Measurements from ENCODE around the gene FRMD4A.
"Not testable (repeated sequence)": the region's sequence is repeated elsewhere in the genome, so short reads cannot be mapped to it uniquely, and the experiment has no call there.

The FRMD4A gene

DNA sequence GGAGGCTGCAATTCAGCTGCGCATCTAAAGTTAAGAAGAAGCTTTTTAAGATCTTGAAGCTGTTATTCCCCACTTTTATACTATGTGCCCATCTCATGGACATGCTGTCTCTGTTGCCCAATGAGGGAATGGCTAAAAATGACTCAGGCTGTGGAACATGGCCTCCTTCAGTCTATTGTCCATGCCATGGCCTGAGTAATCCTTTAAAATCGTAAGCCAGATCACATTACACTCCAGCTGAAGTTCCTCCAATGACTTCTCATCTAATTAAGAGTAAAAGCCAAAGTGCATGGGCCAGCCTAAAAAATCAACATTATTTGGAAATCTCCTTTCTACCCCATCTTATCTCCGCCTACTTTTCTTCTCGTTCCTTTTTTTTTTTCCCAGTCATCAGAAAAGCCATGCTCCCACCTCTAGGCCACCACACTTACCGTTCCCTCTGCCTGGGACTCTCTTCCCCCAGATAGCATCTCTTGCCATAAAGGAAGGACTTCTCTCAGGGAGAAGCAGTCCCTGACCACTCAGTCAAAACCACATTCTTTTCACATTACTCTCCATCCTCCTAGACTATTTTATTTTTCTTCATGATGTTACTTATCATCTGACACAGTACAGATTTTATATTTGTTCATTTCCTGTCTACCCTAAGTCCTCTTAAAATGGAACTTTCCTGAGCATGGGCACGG, 406.5 kb downstream of the FRMD4A start:
- Histone ChIP-seq H3F3A (ENCODE audit: insufficient read depth, low read length) (no peaks in the 10 kb centered on the region), H3K9me2 (replicated peaks; ENCODE audit: insufficient read depth, low read length) (no peaks in the 10 kb centered on the region), H3K27ac (ENCODE audit: low read length) (no peak overlapping the region), H3K4me1 (ENCODE audit: low read length) (no peaks in the 10 kb centered on the region), H3K27me3 (replicated peaks; ENCODE audit: insufficient read depth, low read length) (0 out of 2 replicates have a peak, but pooled peaks cover 4% of the 10 kb centered on the region), H3K36me3 (replicated peaks; ENCODE audit: insufficient read depth, low read length) (no peaks in the 10 kb centered on the region), H3K4me3 (ENCODE audit: low read length) (no peak overlapping the region), H3K9ac (ENCODE audit: low read length) (no peak overlapping the region), H3K9me3 (replicated peaks; ENCODE audit: insufficient read depth, low read length) (no peaks in the 10 kb centered on the region), H2AFZ (ENCODE audit: low read length) (no peak overlapping the region), H4K20me1 (ENCODE audit: insufficient read depth, low read length) (no peaks in the 10 kb centered on the region), H3K4me2 (ENCODE audit: low read depth, low read length) (no peak overlapping the region), H3K79me2 (ENCODE audit: low read length) (no peaks in the 10 kb centered on the region)
- DNase-seq: no peak
- TF ChIP-seq, protein P1, sequence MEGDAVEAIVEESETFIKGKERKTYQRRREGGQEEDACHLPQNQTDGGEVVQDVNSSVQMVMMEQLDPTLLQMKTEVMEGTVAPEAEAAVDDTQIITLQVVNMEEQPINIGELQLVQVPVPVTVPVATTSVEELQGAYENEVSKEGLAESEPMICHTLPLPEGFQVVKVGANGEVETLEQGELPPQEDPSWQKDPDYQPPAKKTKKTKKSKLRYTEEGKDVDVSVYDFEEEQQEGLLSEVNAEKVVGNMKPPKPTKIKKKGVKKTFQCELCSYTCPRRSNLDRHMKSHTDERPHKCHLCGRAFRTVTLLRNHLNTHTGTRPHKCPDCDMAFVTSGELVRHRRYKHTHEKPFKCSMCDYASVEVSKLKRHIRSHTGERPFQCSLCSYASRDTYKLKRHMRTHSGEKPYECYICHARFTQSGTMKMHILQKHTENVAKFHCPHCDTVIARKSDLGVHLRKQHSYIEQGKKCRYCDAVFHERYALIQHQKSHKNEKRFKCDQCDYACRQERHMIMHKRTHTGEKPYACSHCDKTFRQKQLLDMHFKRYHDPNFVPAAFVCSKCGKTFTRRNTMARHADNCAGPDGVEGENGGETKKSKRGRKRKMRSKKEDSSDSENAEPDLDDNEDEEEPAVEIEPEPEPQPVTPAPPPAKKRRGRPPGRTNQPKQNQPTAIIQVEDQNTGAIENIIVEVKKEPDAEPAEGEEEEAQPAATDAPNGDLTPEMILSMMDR (IDR thresholded peaks at IDR 0.05; ENCODE audit: low read length): no peak
- TF ChIP-seq EZH2 (optimal IDR thresholded peaks at IDR 0.05; ENCODE audit: low read depth, low read length) (no peak), EZH2phosphoT487 (IDR thresholded peaks at IDR 0.05; ENCODE audit: low read length) (no peak)

DNA sequence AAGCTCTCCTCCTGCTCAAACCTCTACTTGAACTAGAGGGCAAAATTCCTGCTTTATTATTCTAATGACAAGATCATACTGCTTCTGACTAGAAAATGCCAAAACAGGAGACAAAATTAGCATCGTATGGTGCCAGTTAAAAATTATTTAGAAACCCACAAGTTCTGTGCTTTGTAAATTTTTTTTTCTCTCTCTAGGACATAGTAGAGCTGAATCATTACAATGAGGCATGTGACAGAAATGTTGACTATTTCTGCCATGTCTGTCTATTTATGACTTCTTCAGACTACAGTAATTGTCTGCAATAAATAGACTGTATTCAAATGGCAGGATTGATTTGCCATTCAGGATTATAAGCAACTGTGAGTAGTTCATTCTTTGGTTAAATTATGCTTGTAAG, 408.1 kb downstream of the FRMD4A start:
- H3K4me3 ChIP-seq (ENCODE audit: low read length): no peak overlapping the region
- H3K9me3 ChIP-seq (replicated peaks; ENCODE audit: insufficient read depth, low read length): no peaks in the 10 kb centered on the region
- no peak overlapping the region for H3K27ac ChIP-seq (ENCODE audit: low read length)
- no peak overlapping the region for H3K4me2 ChIP-seq (ENCODE audit: low read depth, low read length)
- no peaks in the 10 kb centered on the region for H3K79me2 ChIP-seq (ENCODE audit: low read length)
- H3K36me3 ChIP-seq (replicated peaks; ENCODE audit: insufficient read depth, low read length): no peaks in the 10 kb centered on the region
- TF ChIP-seq EZH2 (optimal IDR thresholded peaks at IDR 0.05; ENCODE audit: low read depth, low read length): no peak
- no peak for TF ChIP-seq EZH2phosphoT487 (IDR thresholded peaks at IDR 0.05; ENCODE audit: low read length)
- TF ChIP-seq, protein P1 (IDR thresholded peaks at IDR 0.05; ENCODE audit: low read length): no peak
- no peaks in the 10 kb centered on the region for H3F3A ChIP-seq (ENCODE audit: insufficient read depth, low read length)
- H2AFZ ChIP-seq (ENCODE audit: low read length): no peak overlapping the region
- H4K20me1 ChIP-seq (ENCODE audit: insufficient read depth, low read length): no peaks in the 10 kb centered on the region
- no peak for DNase-seq
- 0 out of 2 replicates have a peak, but pooled peaks cover 4% of the 10 kb centered on the region for H3K27me3 ChIP-seq (replicated peaks; ENCODE audit: insufficient read depth, low read length)
- no peaks in the 10 kb centered on the region for H3K4me1 ChIP-seq (ENCODE audit: low read length)
- H3K9me2 ChIP-seq (replicated peaks; ENCODE audit: insufficient read depth, low read length): no peaks in the 10 kb centered on the region
- H3K9ac ChIP-seq (ENCODE audit: low read length): no peak overlapping the region

DNA sequence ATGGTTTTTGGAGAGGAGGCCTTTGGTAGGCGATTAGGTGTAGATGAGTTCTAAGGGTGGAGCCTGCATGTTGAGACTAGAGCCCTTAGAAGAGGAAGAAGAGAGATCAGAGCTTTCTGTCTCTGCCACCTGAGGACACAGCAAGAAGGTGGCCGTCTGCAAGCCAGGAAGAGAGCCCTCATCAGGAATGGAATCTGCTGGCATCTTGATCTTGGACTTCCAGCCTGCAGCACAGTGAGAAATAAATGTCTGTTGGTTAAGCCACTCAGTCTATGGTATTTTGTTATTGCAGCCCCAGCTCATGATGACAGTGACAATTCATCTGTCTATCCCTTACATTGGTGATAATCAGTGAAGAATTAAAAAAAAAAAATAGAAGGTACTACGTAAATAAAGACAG, 408.8 kb downstream of the FRMD4A start:
- no peaks in the 10 kb centered on the region for H3K9me2 ChIP-seq (replicated peaks; ENCODE audit: insufficient read depth, low read length)
- H3F3A ChIP-seq (ENCODE audit: insufficient read depth, low read length): no peaks in the 10 kb centered on the region
- no peaks in the 10 kb centered on the region for H3K9me3 ChIP-seq (replicated peaks; ENCODE audit: insufficient read depth, low read length)
- no peaks in the 10 kb centered on the region for H3K4me1 ChIP-seq (ENCODE audit: low read length)
- H3K36me3 ChIP-seq (replicated peaks; ENCODE audit: insufficient read depth, low read length): no peaks in the 10 kb centered on the region
- no peaks in the 10 kb centered on the region for H3K79me2 ChIP-seq (ENCODE audit: low read length)
- H3K9ac ChIP-seq (ENCODE audit: low read length): no peak overlapping the region
- H3K27ac ChIP-seq (ENCODE audit: low read length): no peak overlapping the region
- no peak overlapping the region for H3K4me2 ChIP-seq (ENCODE audit: low read depth, low read length)
- no peak overlapping the region for H3K4me3 ChIP-seq (ENCODE audit: low read length)
- DNase-seq: no peak
- 0 out of 2 replicates have a peak, but pooled peaks cover 4% of the 10 kb centered on the region for H3K27me3 ChIP-seq (replicated peaks; ENCODE audit: insufficient read depth, low read length)
- TF ChIP-seq, protein P1 (IDR thresholded peaks at IDR 0.05; ENCODE audit: low read length): no peak
- no peak for TF ChIP-seq EZH2 (optimal IDR thresholded peaks at IDR 0.05; ENCODE audit: low read depth, low read length)
- no peak for TF ChIP-seq EZH2phosphoT487 (IDR thresholded peaks at IDR 0.05; ENCODE audit: low read length)
- H4K20me1 ChIP-seq (ENCODE audit: insufficient read depth, low read length): no peaks in the 10 kb centered on the region
- H2AFZ ChIP-seq (ENCODE audit: low read length): no peak overlapping the region

DNA sequence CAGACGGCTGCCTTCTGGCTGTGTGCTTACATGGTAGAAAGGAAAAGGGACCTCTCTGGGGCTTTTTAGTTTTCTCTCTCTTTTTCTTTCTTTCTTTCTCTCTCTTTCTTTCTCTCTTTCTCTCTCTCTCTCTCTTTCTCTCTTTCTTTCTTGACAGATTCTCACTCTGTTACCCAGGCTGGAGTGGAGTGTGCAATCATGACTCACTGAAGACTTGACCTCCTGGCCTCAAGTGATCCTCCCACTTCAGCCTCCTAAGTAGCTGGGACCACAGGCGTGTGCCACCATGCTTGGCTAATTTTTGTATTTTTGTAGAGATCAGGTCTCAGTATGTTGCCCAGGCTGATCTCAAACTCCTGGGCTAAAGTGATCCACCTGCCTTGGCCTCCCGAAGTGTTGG, 409.6 kb downstream of the FRMD4A start:
- H3K36me3 ChIP-seq (replicated peaks; ENCODE audit: insufficient read depth, low read length); H3K27ac ChIP-seq (ENCODE audit: low read length); H3K9ac ChIP-seq (ENCODE audit: low read length); H3K9me2 ChIP-seq (replicated peaks; ENCODE audit: insufficient read depth, low read length); H3K4me3 ChIP-seq (ENCODE audit: low read length); H3K9me3 ChIP-seq (replicated peaks; ENCODE audit: insufficient read depth, low read length); H3K4me2 ChIP-seq (ENCODE audit: low read depth, low read length); H2AFZ ChIP-seq (ENCODE audit: low read length); DNase-seq; H3K27me3 ChIP-seq (replicated peaks; ENCODE audit: insufficient read depth, low read length); H3F3A ChIP-seq (ENCODE audit: insufficient read depth, low read length); H3K4me1 ChIP-seq (ENCODE audit: low read length); H4K20me1 ChIP-seq (ENCODE audit: insufficient read depth, low read length); H3K79me2 ChIP-seq (ENCODE audit: low read length): not testable (repeated sequence)

Measured in MM.1S (cell line).